HEK293 (cell line): ENCODE results near the gene CISD1.

Experiments used
- CTCF ChIA-PET: fragments of 350-600 bp; formaldehyde crosslinking; extraction: SDS; loops from one replicate; lab custom pipeline; 2021; ENCODE audit warnings: antibody characterized with exemption; lab: Yijun Ruan, JAX
- POLR2A ChIA-PET: fragments of 300-600 bp; formaldehyde crosslinking; extraction: SDS; loops from one replicate; lab custom pipeline; 2020; ENCODE audit warnings: antibody characterized with exemption, inconsistent platforms; lab: Yijun Ruan, JAX
- H3K27ac ChIP-seq: fragments of 200-500 bp; sonication (Bioruptor generic); 2 replicates; pipeline ENCODE4 v1.5.1; 2014; ENCODE audit warnings: low read depth, low read length, control low read depth, inconsistent platforms; ENCODE audit errors: extremely low read depth
- H3K36me3 ChIP-seq, 2 experiments: fragments of 200-500 bp in 1 of 2; sonication (Bioruptor generic) in 1 of 2; 1 replicate in 1 of 2; 2 replicates in 1 of 2; pipeline ENCODE4 v1.5.1; 2014 to 2017; ENCODE audit warnings: inconsistent platforms in 2 of 2, low read length in 2 of 2; ENCODE audit not compliant: control insufficient read depth in 2 of 2, insufficient read depth in 1 of 2
- H3K4me1 ChIP-seq: fragments of 200-500 bp; sonication (Bioruptor generic); 2 replicates; pipeline ENCODE4 v1.5.1; 2014; ENCODE audit warnings: mild to moderate bottlenecking, low read length, inconsistent platforms; ENCODE audit not compliant: control insufficient read depth, insufficient read depth
- H3K4me3 ChIP-seq: 2 replicates; pipeline ENCODE4 v1.5.1; 2011; ENCODE audit warnings: low read depth, mild to moderate bottlenecking, control low read depth, low read length, moderate library complexity
- H3K9me3 ChIP-seq: fragments of 200-500 bp; sonication (Bioruptor generic); 2 replicates; pipeline ENCODE4 v1.5.1; 2014; ENCODE audit warnings: low read depth, low read length, inconsistent platforms; ENCODE audit not compliant: control insufficient read depth, insufficient read depth
- BCL11A ChIP-seq: fragments of 450-650 bp; formaldehyde crosslinking; IDR thresholded peaks from 2 replicates; pipeline ENCODE4 v1.5.1; 2016; ENCODE audit warnings: low read depth, missing biosample characterization, missing genetic modification characterization
- GLIS1 ChIP-seq: fragments of 450-650 bp; formaldehyde crosslinking; IDR thresholded peaks from 2 replicates; pipeline ENCODE4 v1.5.1; 2016; ENCODE audit warnings: missing biosample characterization, missing genetic modification characterization
- HOXA7 ChIP-seq: sonication (generic); formaldehyde crosslinking; IDR thresholded peaks from 2 replicates; pipeline ENCODE4 v1.8.1; 2022; ENCODE audit warnings: missing genetic modification reagents, borderline replicate concordance
- OVOL3 ChIP-seq: fragments of 450-650 bp; formaldehyde crosslinking; IDR thresholded peaks from 2 replicates; pipeline ENCODE4 v1.5.1; 2016; ENCODE audit warnings: missing biosample characterization, missing genetic modification characterization
- SP3 ChIP-seq: fragments of 450-650 bp; formaldehyde crosslinking; IDR thresholded peaks from 2 replicates; pipeline ENCODE4 v1.5.1; 2016; ENCODE audit warnings: missing biosample characterization, missing genetic modification characterization
- ZBTB7A ChIP-seq: fragments of 450-650 bp; formaldehyde crosslinking; IDR thresholded peaks from 2 replicates; pipeline ENCODE4 v1.5.1; 2016; ENCODE audit warnings: low read depth, missing biosample characterization, missing genetic modification characterization
- ZBTB8A ChIP-seq: fragments of 450-650 bp; formaldehyde crosslinking; IDR thresholded peaks from 2 replicates; pipeline ENCODE4 v1.5.1; 2016; ENCODE audit warnings: missing biosample characterization, missing genetic modification characterization
- ZFP37 ChIP-seq: fragments of 450-650 bp; formaldehyde crosslinking; IDR thresholded peaks from 2 replicates; pipeline ENCODE4 v1.5.1; 2016; ENCODE audit warnings: missing biosample characterization, missing genetic modification characterization
- ZIC2 ChIP-seq: fragments of 450-650 bp; formaldehyde crosslinking; IDR thresholded peaks from 2 replicates; pipeline ENCODE4 v1.5.1; 2016; ENCODE audit warnings: missing biosample characterization, missing genetic modification characterization
- ZNF341 ChIP-seq: fragments of 450-650 bp; formaldehyde crosslinking; IDR thresholded peaks from 2 replicates; pipeline ENCODE4; 2016; ENCODE audit warnings: low read depth, missing biosample characterization, missing genetic modification characterization
- ZNF394 ChIP-seq: fragments of 450-650 bp; formaldehyde crosslinking; IDR thresholded peaks from 2 replicates; pipeline ENCODE4 v1.5.1; 2016; ENCODE audit warnings: missing biosample characterization, missing genetic modification characterization, mild to moderate bottlenecking, moderate library complexity, borderline replicate concordance
- ZNF423 ChIP-seq: fragments of 450-650 bp; formaldehyde crosslinking; IDR thresholded peaks from 2 replicates; pipeline ENCODE4 v1.5.1; 2016; ENCODE audit warnings: missing biosample characterization, missing genetic modification characterization
- ZNF837 ChIP-seq: fragments of 450-650 bp; formaldehyde crosslinking; IDR thresholded peaks from 2 replicates; pipeline ENCODE4 v1.5.1; 2016; ENCODE audit warnings: missing biosample characterization, missing genetic modification characterization
- TF ChIP-seq, protein P1 (sequence below): fragments of 450-650 bp; formaldehyde crosslinking; IDR thresholded peaks from 2 replicates; pipeline ENCODE4 v1.5.1; 2016; ENCODE audit warnings: missing biosample characterization, missing genetic modification characterization
- TF ChIP-seq, protein P2 (sequence below): fragments of 450-650 bp; formaldehyde crosslinking; IDR thresholded peaks from 2 replicates; pipeline ENCODE4 v1.5.1; 2017; ENCODE audit warnings: missing biosample characterization, missing genetic modification characterization
- TF ChIP-seq, protein P3 (sequence below): fragments of 450-650 bp; formaldehyde crosslinking; IDR thresholded peaks from 2 replicates; pipeline ENCODE4 v1.5.1; 2017; ENCODE audit warnings: missing biosample characterization, missing genetic modification characterization
- TF ChIP-seq, protein P4 (sequence below): fragments of 450-650 bp; formaldehyde crosslinking; conservative IDR thresholded peaks from 2 replicates; pipeline ENCODE4 v1.5.1; 2016; ENCODE audit warnings: low read depth, missing biosample characterization, missing genetic modification characterization
- TF ChIP-seq, protein P5 (sequence below): fragments of 450-650 bp; formaldehyde crosslinking; IDR thresholded peaks from 2 replicates; pipeline ENCODE4 v1.5.1; 2016; ENCODE audit warnings: missing biosample characterization, missing genetic modification characterization
- TF ChIP-seq, protein P6 (sequence below): fragments of 450-650 bp; formaldehyde crosslinking; optimal IDR thresholded peaks from 2 replicates; pipeline ENCODE3; 2016; ENCODE audit warnings: missing biosample characterization, mild to moderate bottlenecking, missing genetic modification characterization
- TF ChIP-seq, protein P7 (sequence below): fragments of 450-650 bp; formaldehyde crosslinking; IDR thresholded peaks from 2 replicates; pipeline ENCODE4 v1.5.1; 2016; ENCODE audit warnings: missing biosample characterization, missing genetic modification characterization

Gene CISD1

DNA sequence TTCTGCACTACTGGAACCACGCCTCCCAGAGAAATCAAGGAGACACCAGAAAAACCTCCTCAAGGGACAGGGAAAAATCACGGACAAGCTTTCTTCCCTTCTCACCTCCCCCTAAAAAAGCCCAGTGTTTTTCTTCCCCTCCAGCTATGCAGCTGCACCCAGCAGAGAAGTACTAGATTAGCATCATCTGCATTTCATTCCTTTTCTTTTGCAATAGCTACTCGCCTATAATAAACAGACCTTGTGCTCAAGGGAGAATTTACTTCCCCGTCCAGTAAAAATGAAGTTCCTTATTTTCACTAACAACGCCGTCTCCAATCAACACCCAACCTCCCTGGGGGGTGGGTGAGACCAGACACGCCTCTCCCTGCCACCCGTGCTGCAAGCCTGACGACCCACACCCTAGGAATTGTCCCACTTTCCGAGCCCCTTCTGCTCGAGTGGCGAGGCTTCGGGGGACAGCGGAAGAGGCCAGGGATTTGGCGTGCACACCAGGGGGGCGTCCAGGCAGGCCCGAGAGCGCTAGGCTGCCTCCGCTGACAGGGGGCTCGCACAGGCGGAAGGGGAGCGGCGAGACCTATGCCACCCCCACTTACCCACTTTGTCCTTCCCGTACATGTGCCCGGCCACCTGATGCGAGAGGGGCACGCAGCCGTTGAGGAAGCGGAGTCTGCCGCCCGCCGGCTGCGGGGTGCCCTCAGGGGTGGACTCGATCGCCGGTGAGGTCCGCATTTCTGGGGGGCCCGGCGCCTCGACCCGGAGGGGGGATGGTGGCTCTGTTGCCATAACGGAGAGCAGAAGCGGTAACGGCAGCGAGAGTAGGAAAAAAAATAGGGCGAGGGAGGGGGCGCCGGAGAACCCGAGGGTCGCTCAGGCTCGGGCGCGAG is 1.9 kb upstream of the CISD1 start:
- ChIA-PET CTCF (interaction anchor here (0.7 to 1.2 kb wide), 2 partner anchors 24 to 28 kb away, joined by 3 read pairs; no protein-coding TSS in a partner anchor), POLR2A (interaction anchor here (0.5 kb wide), 1 partner anchor 47 kb away, joined by 3 read pairs; no protein-coding TSS in a partner anchor)
- Histone ChIP-seq H3K9me3 (no peaks in the 10 kb centered on the region), H3K4me1 (peaks cover 6% of the 10 kb centered on the region; the same call in 1 of the 2 replicates), H3K4me3 (peak overlapping the region; percentile 64), H3K27ac (peak overlapping the region; percentile 85), H3K36me3 (no peaks in the 10 kb centered on the region)
- TF ChIP-seq, protein P1, sequence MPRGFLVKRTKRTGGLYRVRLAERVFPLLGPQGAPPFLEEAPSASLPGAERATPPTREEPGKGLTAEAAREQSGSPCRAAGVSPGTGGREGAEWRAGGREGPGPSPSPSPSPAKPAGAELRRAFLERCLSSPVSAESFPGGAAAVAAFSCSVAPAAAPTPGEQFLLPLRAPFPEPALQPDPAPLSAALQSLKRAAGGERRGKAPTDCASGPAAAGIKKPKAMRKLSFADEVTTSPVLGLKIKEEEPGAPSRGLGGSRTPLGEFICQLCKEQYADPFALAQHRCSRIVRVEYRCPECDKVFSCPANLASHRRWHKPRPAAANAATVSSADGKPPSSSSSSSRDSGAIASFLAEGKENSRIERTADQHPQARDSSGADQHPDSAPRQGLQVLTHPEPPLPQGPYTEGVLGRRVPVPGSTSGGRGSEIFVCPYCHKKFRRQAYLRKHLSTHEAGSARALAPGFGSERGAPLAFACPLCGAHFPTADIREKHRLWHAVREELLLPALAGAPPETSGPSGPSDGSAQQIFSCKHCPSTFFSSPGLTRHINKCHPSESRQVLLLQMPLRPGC (tag by site-specific recombination): no peak
- TF ChIP-seq ZNF423 (peak; percentile 64), ZBTB8A (tag by site-specific recombination) (peak; percentile 63), ZFP37 (0 out of 2 replicates have a peak, but pooled peaks have one; percentile 46), OVOL3 (no peak), HOXA7 (CRISPR knock-in tag) (no peak), ZNF341 (tag by site-specific recombination) (peak; percentile 78), ZNF394 (tag by site-specific recombination) (no peak), ZNF837 (no peak), ZBTB7A (tag by site-specific recombination) (0 out of 2 replicates have a peak, but pooled peaks have one; percentile 64), GLIS1 (tag by site-specific recombination) (peak; percentile 95), BCL11A (0 out of 2 replicates have a peak, but pooled peaks have one; percentile 30), ZIC2 (tag by site-specific recombination) (peak; percentile 80), SP3 (peak; percentile 66)
- TF ChIP-seq, protein P2, sequence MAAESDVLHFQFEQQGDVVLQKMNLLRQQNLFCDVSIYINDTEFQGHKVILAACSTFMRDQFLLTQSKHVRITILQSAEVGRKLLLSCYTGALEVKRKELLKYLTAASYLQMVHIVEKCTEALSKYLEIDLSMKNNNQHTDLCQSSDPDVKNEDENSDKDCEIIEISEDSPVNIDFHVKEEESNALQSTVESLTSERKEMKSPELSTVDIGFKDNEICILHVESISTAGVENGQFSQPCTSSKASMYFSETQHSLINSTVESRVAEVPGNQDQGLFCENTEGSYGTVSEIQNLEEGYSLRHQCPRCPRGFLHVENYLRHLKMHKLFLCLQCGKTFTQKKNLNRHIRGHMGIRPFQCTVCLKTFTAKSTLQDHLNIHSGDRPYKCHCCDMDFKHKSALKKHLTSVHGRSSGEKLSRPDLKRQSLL (tag by site-specific recombination): 0 out of 2 replicates have a peak, but pooled peaks have one; percentile 5
- TF ChIP-seq, protein P3, sequence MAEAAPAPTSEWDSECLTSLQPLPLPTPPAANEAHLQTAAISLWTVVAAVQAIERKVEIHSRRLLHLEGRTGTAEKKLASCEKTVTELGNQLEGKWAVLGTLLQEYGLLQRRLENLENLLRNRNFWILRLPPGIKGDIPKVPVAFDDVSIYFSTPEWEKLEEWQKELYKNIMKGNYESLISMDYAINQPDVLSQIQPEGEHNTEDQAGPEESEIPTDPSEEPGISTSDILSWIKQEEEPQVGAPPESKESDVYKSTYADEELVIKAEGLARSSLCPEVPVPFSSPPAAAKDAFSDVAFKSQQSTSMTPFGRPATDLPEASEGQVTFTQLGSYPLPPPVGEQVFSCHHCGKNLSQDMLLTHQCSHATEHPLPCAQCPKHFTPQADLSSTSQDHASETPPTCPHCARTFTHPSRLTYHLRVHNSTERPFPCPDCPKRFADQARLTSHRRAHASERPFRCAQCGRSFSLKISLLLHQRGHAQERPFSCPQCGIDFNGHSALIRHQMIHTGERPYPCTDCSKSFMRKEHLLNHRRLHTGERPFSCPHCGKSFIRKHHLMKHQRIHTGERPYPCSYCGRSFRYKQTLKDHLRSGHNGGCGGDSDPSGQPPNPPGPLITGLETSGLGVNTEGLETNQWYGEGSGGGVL: 0 out of 2 replicates have a peak, but pooled peaks have one; percentile 18
- TF ChIP-seq, protein P4, sequence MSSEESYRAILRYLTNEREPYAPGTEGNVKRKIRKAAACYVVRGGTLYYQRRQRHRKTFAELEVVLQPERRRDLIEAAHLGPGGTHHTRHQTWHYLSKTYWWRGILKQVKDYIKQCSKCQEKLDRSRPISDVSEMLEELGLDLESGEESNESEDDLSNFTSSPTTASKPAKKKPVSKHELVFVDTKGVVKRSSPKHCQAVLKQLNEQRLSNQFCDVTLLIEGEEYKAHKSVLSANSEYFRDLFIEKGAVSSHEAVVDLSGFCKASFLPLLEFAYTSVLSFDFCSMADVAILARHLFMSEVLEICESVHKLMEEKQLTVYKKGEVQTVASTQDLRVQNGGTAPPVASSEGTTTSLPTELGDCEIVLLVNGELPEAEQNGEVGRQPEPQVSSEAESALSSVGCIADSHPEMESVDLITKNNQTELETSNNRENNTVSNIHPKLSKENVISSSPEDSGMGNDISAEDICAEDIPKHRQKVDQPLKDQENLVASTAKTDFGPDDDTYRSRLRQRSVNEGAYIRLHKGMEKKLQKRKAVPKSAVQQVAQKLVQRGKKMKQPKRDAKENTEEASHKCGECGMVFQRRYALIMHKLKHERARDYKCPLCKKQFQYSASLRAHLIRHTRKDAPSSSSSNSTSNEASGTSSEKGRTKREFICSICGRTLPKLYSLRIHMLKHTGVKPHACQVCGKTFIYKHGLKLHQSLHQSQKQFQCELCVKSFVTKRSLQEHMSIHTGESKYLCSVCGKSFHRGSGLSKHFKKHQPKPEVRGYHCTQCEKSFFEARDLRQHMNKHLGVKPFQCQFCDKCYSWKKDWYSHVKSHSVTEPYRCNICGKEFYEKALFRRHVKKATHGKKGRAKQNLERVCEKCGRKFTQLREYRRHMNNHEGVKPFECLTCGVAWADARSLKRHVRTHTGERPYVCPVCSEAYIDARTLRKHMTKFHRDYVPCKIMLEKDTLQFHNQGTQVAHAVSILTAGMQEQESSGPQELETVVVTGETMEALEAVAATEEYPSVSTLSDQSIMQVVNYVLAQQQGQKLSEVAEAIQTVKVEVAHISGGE (tag by site-specific recombination): peak; percentile 61; the same call in 1 of the 2 replicates
- TF ChIP-seq, protein P5, sequence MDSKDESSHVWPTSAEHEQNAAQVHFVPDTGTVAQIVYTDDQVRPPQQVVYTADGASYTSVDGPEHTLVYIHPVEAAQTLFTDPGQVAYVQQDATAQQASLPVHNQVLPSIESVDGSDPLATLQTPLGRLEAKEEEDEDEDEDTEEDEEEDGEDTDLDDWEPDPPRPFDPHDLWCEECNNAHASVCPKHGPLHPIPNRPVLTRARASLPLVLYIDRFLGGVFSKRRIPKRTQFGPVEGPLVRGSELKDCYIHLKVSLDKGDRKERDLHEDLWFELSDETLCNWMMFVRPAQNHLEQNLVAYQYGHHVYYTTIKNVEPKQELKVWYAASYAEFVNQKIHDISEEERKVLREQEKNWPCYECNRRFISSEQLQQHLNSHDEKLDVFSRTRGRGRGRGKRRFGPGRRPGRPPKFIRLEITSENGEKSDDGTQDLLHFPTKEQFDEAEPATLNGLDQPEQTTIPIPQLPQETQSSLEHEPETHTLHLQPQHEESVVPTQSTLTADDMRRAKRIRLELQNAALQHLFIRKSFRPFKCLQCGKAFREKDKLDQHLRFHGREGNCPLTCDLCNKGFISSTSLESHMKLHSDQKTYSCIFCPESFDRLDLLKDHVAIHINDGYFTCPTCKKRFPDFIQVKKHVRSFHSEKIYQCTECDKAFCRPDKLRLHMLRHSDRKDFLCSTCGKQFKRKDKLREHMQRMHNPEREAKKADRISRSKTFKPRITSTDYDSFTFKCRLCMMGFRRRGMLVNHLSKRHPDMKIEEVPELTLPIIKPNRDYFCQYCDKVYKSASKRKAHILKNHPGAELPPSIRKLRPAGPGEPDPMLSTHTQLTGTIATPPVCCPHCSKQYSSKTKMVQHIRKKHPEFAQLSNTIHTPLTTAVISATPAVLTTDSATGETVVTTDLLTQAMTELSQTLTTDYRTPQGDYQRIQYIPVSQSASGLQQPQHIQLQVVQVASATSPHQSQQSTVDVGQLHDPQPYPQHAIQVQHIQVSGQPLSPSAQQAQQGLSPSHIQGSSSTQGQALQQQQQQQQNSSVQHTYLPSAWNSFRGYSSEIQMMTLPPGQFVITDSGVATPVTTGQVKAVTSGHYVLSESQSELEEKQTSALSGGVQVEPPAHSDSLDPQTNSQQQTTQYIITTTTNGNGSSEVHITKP (tag by site-specific recombination): peak; percentile 87
- TF ChIP-seq, protein P6, sequence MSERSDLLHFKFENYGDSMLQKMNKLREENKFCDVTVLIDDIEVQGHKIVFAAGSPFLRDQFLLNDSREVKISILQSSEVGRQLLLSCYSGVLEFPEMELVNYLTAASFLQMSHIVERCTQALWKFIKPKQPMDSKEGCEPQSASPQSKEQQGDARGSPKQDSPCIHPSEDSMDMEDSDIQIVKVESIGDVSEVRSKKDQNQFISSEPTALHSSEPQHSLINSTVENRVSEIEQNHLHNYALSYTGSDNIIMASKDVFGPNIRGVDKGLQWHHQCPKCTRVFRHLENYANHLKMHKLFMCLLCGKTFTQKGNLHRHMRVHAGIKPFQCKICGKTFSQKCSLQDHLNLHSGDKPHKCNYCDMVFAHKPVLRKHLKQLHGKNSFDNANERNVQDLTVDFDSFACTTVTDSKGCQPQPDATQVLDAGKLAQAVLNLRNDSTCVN: peak; percentile 83
- TF ChIP-seq, protein P7, sequence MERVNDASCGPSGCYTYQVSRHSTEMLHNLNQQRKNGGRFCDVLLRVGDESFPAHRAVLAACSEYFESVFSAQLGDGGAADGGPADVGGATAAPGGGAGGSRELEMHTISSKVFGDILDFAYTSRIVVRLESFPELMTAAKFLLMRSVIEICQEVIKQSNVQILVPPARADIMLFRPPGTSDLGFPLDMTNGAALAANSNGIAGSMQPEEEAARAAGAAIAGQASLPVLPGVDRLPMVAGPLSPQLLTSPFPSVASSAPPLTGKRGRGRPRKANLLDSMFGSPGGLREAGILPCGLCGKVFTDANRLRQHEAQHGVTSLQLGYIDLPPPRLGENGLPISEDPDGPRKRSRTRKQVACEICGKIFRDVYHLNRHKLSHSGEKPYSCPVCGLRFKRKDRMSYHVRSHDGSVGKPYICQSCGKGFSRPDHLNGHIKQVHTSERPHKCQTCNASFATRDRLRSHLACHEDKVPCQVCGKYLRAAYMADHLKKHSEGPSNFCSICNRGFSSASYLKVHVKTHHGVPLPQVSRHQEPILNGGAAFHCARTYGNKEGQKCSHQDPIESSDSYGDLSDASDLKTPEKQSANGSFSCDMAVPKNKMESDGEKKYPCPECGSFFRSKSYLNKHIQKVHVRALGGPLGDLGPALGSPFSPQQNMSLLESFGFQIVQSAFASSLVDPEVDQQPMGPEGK: peak; percentile 92
